Astrocyte of the cerebellum (primary cell): Measurements from ENCODE around the gene GDI2.

Experiments used
- DNase-seq: peaks from one replicate; pipeline ENCODE4 v3.0.0-alpha.2; 2011; ENCODE audit warnings: low read depth
- H3K4me3 ChIP-seq: 2 replicates; pipeline ENCODE4 v1.5.1; 2011; ENCODE audit warnings: mild to moderate bottlenecking, low read depth, low read length, moderate library complexity
- in situ Hi-C: cut with HindIII; loops from 2 replicates; pipeline ENCODE4 v1.10.0; 2017; ENCODE audit warnings: low sequenced_read_pairs
- TF ChIP-seq, protein P1 (sequence below): IDR thresholded peaks from 2 replicates; pipeline ENCODE4 v1.5.1; 2012; ENCODE audit warnings: low read length, low read depth, moderate library complexity, mild to moderate bottlenecking; ENCODE audit errors: missing control alignments

The GDI2 gene

DNA sequence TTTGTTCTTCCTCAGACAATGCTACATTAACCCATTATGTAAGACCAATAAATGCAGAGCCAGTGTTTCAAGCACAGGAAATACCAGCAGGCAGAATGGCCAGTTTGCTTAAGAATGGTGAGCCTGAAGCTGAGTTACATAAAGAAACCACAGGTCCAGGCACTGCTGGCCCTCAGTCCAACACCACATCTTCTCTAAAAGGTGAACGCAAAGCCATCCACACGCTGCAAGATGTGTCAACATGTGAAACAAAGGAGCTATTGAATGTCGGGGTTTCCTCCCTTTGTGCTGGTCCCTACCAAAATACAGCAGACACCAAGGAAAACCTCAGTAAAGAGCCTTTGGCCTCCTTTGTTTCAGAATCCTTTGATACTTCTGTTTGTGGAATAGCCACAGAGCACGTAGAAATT is 64.8 kb downstream of the GDI2 start:
- TF ChIP-seq, protein P1, sequence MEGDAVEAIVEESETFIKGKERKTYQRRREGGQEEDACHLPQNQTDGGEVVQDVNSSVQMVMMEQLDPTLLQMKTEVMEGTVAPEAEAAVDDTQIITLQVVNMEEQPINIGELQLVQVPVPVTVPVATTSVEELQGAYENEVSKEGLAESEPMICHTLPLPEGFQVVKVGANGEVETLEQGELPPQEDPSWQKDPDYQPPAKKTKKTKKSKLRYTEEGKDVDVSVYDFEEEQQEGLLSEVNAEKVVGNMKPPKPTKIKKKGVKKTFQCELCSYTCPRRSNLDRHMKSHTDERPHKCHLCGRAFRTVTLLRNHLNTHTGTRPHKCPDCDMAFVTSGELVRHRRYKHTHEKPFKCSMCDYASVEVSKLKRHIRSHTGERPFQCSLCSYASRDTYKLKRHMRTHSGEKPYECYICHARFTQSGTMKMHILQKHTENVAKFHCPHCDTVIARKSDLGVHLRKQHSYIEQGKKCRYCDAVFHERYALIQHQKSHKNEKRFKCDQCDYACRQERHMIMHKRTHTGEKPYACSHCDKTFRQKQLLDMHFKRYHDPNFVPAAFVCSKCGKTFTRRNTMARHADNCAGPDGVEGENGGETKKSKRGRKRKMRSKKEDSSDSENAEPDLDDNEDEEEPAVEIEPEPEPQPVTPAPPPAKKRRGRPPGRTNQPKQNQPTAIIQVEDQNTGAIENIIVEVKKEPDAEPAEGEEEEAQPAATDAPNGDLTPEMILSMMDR = no peak
- in situ Hi-C loops = no loop called here
- DNase-seq = no peak
- no peak overlapping the region for H3K4me3 ChIP-seq

DNA sequence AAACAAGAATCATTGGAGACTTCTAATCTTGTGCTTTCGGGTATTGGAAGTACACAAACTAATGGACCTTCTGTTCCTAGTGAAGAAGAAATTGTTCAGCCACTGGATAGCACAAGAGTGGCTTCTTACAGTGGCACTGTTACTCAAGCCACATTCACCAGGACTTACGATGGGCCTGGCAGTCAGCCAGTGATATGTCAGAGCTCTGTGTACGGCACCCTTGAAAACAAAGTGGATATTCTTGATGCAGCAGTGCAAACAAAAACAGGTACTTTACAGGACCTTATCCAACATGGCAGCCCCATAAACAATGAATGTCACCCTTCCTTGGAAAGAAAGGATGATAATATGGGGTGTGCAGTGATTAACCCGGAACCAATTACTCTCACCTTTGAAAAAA is 67.0 kb downstream of the GDI2 start:
- DNase-seq = no peak
- TF ChIP-seq, protein P1 = no peak
- in situ Hi-C loops = no loop called here
- no peak overlapping the region for H3K4me3 ChIP-seq

DNA sequence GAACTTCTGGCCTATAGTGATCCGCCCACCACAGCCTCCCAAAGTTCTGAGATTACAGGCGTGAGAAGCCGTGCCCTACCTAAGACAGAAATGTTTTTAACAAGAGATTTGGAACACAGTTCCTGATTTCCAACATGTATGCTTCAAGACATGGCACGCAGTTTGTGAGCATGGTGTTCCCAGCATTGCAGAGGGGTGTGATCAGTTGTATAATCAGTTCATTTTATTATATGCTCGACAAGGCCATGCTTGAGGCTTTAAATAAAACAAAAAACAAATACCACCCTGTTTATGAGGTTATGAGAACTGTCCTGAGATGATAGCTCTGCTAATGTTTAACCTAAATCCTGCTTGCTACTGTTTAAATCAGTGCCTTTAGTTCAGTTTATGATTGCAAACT is 68.4 kb downstream of the GDI2 start:
- TF ChIP-seq, protein P1 = no peak
- no peak for DNase-seq
- H3K4me3 ChIP-seq = no peak overlapping the region
- in situ Hi-C loops = no loop called here

DNA sequence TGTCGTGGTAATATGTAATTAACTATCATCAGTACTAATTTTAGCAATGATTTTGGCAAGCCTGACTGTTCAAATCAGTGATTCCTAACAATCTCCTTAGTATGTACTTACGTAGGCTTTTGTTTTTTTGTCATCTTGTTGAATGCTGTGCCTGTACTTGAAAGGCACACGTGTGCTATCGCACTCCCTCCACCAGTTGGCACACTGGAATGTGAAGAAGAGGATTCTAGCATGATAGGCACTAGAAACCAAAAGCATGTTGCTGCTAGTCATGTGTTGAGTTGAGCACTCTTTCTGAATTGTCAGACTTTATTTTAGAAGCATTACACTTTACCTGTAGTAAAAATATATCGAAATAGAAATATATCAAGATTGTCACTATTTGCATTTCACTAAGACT is 69.5 kb downstream of the GDI2 start:
- TF ChIP-seq, protein P1 = no peak
- in situ Hi-C loops = no loop called here
- no peak for DNase-seq
- no peak overlapping the region for H3K4me3 ChIP-seq

DNA sequence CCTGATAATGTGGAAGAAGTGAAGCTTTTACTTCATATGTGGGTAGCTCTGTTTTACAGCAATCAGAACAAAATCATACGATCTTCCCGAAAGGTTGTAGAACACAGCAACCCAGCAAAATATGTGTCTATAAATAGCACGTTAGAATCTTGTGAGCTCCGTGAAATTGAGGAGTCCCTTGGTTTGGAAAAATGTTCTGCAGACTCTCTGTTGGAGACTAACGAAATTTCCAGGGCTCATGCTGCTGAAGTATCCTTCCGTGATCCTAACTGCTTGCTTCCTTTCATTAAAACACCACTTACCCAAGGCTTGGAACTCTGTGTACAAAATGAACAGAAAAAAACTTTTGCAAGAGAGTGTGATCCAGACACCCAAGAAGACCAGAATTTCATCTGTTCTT is 71.1 kb downstream of the GDI2 start:
- TF ChIP-seq, protein P1 = no peak
- in situ Hi-C loops = no loop called here
- H3K4me3 ChIP-seq = no peak overlapping the region
- DNase-seq = no peak

DNA sequence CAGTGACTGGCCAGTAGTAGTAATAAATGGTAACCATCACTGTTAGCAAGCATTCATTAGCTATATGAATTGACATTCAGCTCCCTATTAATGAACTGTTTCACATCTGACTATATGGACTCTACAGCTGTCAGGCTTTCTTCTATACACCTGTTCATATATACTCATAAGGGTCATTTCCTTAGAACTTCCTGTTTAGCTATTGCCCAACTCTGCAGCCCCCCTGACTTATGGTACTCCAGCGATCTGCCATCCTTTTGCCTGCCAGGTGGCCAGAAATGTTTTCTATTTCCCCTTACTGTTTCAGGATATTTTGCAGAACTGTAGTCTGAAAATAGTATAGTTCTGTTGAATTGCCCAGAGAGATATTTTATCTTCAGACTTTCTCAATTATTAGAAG is 72.0 kb downstream of the GDI2 start:
- no peak for DNase-seq
- H3K4me3 ChIP-seq = no peak overlapping the region
- TF ChIP-seq, protein P1 = no peak
- in situ Hi-C loops = no loop called here

DNA sequence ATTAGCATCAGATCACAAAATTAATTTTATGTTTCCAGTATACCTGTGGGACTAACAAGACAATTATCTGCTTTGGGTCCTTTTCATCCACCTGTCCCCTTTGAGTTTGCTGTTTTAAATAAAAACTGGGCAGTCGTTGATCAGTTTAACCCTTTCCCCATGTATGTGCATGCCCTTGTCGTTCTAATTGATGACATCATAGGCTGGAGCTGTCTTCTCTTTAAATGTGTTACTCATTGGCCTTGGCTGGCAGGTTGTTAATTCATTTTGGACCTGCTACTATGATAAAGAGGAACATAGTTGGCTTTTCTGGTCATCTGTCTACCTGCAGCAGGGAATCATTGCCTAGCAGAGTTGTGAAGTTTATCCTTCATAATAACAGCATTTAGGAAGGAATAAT is 74.8 kb downstream of the GDI2 start:
- TF ChIP-seq, protein P1 = no peak
- in situ Hi-C loops = no loop called here
- H3K4me3 ChIP-seq = no peak overlapping the region
- DNase-seq = no peak
